SHP77 treated with DMSO at 0.1 percent for 48 hours (cell line): Measurements from ENCODE around the gene MAPK1IP1L.
"Not testable (repeated sequence)": the region's sequence is repeated elsewhere in the genome, so short reads cannot be mapped to it uniquely, and the experiment has no call there.

ENCODE experiments used
- DNase-seq: peaks from one replicate; lab custom pipeline; 2025; lab: John Stamatoyannopoulos, UW

Gene MAPK1IP1L

DNA sequence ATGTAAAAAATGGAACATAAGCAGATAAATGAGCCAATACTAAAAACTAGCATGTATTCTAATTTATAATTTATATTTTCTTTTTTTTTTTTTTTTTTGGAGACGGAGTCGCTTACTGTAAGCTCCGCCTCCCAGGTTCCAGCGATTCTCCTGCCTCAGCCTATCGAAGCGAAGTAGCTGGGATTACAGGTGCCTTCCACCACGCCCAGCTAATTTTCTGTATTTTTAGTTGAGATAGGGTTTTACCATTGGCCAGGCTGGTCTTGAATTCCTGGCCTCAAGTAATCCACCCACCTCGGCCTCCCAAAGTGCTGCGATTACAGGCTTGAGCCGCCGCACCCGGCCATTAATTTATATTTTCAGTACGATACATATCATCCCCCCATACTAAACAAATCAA lies 2.7 kb downstream of the MAPK1IP1L start:
- DNase-seq: no peak

GRCh38 chr14:55057919-55058318 lies 6.5 kb downstream of the MAPK1IP1L start:
- no peak for DNase-seq

- DNase-seq: no peak
Observed at GRCh38 chr14:55059333-55059732, 7.9 kb downstream of the MAPK1IP1L start.

- DNase-seq: no peak
Observed at GRCh38 chr14:55062517-55063351, 11.3 kb downstream of the MAPK1IP1L start.

GRCh38 chr14:55064896-55065295 lies 13.4 kb downstream of the MAPK1IP1L start:
- DNase-seq: not testable (repeated sequence)

DNA sequence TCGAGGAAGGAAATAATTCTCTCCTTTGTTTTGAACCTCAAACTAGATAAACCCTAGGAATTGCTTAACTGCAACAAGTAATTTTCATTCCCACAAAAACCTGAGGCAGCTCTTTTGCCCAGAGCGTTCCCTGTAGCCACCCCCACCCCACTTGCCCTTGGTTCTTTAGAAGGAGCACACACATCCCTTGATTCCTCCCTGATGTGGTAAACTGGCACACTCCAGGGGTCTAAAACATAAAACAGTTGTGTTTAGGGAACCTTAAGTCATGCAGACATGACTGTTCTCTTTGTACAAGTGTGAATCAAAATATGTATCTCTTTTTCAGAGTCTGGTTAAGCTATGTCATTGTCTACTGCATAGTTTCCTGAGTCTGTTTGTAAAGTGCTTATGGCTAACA lies 14.0 kb downstream of the MAPK1IP1L start:
- DNase-seq: no peak

DNA sequence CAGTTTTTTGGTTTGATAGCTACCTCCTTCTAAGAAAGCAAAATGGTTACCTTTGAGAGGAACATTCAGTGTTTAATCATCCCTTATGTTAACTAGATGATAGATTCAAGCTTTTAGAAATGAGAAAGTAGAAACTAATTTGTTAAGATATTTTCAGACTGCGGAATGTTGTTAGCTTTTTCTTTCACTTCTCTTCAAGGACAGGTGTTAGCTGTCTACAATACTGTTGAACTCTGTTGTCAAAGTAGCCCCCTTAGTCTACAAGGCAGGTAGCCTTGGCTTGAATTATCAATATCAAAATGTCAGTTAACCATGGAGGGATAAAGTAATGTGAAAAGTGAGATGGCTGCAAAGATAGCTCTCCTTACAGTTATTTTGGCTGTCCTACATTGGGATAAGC lies 14.8 kb downstream of the MAPK1IP1L start:
- DNase-seq: no peak

DNA sequence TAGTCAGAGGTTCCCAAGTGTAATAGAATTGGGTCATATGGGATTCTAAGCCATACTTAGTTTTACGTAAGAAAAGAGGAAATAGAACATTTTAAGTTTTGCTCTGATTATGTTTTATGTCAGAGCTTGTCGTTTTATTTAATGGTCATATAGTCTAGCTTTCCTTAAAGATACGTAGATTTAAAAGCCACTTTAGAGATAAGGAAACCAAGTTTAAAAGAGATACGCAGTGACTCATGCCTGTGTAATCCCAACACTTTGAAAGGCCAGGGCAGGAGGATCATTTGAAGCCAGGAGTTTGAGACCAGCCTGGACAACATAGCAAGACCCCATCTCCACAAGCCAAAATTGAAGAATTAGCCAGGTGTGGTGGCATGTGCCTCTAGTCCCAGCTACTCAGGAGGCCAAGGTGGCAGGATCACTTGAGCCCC lies 19.5 kb downstream of the MAPK1IP1L start:
- DNase-seq: no peak

DNA sequence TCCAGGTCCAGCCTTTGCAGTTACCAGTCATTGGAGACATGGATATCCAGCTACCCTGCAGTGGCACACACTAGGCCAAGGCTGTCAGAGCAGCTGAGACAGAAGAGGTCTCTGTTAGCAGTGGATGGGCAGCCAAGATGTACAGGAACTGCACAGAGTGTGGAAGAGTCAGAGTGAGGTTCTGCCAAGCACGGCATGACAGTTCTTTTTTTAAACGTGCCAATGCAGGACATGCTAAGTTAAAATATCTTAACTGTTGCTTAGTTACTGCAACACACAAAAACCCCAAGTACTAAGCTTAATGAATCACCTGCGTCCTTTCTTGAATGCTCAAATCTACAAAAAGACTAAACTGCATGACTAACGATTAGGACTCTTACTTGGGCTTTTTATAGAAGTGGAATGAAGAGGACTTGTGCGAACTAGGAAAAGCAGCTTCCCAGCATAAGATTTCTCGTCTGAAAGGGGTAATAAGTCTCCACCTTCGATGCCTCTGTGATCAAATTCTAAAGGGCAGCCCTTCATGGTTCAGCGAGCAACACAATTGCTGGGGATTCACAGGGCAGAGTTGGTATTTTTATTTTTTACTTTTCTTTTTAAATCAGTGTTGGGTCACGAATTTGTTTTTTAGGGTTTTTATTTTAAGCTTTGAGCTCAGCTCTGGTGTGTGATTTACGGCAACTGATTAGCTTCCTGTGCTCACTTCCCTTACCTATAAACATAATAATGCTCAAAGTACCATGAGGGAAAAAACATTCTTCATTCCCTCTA lies 20.6 kb downstream of the MAPK1IP1L start:
- no peak for DNase-seq

GRCh38 chr14:55073856-55074255 lies 22.4 kb downstream of the MAPK1IP1L start:
- no peak for DNase-seq

DNA sequence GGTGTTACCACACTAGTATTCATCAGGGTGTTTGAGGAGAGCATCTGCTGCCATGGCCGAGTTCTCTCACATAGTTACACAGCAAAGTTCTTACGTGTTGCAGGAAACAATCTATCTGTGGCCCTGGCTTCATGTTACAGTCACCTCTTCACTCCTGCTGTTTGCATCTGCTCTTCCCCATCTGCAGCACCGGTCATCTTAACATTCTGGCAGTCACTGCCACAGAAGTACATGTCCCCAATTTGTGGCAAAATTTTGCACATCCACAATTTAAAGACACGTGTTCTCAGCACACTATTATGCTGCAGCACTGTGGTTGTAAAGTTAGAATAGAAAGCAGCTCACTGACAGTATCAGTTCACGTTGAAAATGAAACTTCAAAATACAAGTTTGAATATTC lies 23.2 kb downstream of the MAPK1IP1L start:
- no peak for DNase-seq

DNA sequence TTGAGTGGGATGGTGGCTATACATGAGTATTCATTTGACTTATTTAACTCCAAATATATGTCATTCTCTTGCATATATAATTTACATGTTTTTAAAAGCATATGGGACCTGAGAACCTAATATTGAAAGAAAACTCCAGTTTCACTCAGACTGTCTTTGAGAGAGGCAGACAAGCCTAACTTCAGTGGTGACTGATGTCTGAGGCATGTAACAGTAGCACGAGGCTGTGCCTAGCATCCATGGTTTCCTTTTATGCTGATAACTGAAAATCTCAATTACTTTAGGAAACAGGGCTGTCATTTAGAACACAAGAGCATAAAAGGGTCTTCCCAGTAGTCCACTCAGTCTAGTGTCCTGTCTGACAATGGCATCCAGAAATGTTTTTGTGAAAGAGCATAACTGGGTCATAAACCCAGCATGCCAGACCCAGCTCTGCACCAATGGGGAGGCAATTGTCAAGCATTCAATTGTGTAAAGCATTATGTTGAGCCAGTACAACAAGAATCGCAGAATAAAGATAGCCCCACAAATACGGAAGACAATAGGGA lies 24.3 kb downstream of the MAPK1IP1L start:
- DNase-seq: no peak

- no peak for DNase-seq
Observed at GRCh38 chr14:55077170-55078151, 26.0 kb downstream of the MAPK1IP1L start.

DNA sequence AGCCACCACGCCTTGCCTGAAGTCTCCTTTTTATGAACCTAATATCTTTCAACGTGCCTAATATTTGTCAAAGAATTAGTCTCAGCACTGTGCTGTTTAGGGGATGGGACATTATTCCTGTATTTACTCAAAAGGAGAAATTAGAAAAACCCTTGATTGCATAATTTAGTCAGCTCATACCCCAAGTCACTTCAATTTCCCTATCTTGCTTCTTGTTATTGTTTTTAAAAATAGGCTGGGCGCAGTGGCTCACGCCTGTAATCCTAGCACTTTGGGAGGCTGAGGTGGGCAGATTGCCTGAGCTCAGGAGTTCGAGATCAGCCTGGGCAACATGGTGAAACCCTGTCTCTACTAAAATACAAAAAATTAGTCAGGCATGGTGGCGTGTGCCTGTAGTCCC lies 28.5 kb downstream of the MAPK1IP1L start:
- not testable (repeated sequence) for DNase-seq

DNA sequence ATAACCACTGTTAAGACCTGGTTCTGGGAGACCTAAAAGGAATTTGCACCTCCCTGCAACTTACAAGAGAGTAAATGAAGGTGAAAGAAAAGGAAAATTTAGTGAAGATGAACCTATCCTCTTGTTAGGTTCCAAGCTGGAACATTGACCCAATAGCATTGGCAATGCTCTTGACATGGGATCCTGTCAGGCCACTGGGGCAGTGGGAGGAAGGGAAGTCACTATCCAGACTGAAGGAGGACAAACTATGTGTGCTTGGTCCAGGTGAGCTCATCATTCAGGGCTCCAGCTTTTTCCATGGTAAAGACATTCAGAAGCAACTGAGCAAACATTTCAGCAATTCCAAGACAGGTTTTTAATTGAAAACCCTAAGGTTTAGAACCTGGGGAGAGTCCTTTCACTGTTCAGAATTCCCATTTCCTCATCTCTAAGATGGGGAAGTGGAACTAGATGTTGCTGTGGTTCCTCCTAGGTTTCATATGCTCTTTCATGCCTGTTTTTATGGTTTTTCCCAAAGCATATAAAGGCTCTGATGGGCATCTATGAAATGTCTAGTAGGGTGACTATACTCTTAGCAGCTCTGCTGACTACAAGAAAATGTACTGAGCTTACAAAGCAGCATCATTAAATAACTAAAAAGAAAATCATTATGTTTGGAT lies 33.1 kb downstream of the MAPK1IP1L start:
- DNase-seq: no peak

DNA sequence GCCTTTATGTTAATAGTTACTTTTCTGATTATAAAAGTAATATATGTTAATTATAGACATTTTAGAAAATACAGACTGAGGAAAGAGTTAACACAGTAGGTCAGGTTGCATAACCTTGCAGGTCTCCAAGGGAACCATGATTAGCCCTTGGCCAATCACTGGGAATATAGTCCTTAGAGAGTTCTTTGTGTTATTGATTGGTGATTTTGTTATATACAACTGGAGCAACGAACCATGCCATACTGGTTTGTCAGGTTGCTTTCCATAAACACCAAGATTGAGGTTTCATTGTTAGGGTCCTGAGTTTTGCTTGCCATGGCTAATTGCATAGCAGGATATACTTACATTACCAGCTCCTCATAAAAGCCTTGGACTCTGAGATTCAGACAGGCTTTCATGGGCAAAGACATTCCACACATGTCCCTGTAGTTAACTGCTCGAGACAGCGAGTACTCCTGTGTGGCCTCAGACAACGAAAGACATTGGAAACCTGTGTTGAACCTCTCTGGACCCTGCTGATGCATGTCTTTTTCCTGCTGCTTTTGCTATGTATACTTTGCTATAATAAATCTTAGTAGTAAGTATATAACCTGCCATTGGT lies 33.7 kb downstream of the MAPK1IP1L start:
- DNase-seq: no peak

DNA sequence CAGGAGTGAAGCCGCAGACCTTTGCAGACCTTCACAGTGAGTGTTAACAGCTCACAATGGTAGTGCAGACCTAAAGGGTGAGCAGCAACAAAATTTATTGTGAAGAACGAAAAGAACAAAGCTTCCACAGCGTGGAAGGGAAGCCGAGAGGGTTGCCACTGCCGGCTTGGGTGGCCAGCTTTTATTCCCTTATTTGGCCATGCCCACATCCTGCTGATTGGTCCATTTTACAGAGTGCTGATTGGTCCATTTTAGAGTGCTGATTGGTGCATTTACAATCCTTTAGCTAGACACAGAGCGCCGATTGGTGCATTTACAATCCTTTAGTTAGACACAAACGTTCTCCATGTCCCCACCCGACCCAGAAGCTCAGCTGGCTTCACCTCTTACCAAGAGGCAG lies 35.5 kb downstream of the MAPK1IP1L start:
- DNase-seq: no peak

DNA sequence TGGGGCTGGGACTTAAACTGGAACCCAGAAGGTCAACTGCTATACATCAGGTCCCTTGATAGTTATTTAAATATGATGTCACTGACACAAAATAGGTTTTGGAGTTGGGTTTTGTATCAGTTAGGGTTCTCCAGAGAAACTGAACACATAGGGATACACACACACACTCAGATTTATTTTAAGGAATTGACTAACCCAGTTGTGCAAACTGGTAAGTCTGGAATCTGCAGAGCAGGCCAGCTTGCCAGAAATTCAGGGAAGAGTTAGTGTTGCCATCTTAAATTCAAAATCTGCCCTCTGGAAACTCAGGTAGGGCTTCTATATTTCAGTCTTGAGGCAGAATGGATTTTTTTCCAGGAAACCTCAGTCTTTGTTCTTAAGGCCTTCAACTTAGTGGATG lies 36.9 kb downstream of the MAPK1IP1L start:
- DNase-seq: no peak

DNA sequence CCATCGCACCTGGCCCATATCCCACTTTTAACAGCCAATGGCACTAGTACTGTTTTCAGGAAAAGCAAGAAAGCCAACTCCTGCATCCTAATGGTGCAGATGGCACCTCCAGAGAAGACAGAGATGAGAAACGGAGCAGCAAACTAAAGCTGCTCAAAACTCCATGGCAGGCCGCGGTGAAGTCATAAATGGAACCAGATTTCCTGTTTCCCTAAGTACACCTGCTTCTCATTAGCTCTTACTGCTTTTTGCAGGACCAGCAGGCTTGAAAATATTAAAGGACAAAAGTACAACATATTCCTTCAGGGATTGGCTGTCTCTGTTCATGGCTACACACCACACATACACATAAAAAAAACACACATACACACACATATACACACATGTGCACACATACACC lies 40.9 kb downstream of the MAPK1IP1L start:
- DNase-seq: no peak

DNA sequence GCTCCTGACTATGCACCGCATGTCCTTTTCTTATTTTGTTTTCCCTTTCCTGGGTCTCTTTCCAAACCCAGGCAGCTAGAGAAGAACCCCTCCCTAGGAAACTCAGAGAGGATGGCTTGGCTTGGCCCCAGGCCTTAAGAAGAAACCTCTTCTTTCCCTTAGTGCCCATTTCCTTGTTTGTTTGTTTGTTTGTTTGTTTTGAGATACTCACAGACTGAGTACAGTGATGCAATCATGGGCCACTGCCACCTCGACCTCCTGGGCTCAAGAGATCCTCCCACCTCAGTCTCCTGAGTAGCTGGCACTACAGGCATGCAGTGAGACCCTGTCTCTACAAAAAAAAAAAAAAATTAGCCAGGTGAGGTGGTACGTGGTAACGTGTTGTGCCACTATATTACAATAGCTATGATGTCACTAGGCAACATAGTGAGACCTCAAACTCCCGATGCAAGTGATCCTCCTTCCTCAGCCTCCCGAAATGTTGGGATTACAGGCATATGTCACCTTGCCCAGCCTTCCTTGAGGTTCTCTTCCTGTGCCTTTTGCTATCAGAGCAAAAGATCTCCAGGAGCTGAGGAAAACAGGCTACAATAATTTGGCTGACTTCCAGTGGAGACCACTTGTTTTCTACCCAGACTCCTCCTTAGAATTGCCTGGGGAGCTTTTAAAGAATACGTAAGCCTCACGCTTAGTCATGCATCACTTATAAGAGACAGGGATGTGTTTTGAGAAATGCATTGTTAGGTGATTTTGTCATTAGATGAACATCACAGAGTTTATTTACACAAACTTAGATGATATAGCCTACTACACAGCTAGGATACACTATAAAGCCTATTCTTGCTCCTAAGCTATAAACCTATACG lies 43.1 kb downstream of the MAPK1IP1L start:
- no peak for DNase-seq
